ENCODE measurements around the gene VOPP1.

- TF ChIP-seq ZFX (CRISPR knock-in tag; IDR thresholded peaks at IDR 0.05) = no peak
- TF ChIP-seq ZNF24 (IDR thresholded peaks at IDR 0.05) = no peak
- no peak for TF ChIP-seq CTCF (IDR thresholded peaks at IDR 0.05 in 2 of 3, conservative IDR thresholded peaks at IDR 0.05 in 1 of 3; ENCODE audit: insufficient read depth in 2 of 3, low read depth in 1 of 3, low read length in 3 of 3)
- no peak for TF ChIP-seq ETS1 (conservative IDR thresholded peaks at IDR 0.05; ENCODE audit: control insufficient read depth, low read depth, low read length)
- no peak for TF ChIP-seq GATA2 (CRISPR knock-in tag; IDR thresholded peaks at IDR 0.05)
- TF ChIP-seq, protein P1, sequence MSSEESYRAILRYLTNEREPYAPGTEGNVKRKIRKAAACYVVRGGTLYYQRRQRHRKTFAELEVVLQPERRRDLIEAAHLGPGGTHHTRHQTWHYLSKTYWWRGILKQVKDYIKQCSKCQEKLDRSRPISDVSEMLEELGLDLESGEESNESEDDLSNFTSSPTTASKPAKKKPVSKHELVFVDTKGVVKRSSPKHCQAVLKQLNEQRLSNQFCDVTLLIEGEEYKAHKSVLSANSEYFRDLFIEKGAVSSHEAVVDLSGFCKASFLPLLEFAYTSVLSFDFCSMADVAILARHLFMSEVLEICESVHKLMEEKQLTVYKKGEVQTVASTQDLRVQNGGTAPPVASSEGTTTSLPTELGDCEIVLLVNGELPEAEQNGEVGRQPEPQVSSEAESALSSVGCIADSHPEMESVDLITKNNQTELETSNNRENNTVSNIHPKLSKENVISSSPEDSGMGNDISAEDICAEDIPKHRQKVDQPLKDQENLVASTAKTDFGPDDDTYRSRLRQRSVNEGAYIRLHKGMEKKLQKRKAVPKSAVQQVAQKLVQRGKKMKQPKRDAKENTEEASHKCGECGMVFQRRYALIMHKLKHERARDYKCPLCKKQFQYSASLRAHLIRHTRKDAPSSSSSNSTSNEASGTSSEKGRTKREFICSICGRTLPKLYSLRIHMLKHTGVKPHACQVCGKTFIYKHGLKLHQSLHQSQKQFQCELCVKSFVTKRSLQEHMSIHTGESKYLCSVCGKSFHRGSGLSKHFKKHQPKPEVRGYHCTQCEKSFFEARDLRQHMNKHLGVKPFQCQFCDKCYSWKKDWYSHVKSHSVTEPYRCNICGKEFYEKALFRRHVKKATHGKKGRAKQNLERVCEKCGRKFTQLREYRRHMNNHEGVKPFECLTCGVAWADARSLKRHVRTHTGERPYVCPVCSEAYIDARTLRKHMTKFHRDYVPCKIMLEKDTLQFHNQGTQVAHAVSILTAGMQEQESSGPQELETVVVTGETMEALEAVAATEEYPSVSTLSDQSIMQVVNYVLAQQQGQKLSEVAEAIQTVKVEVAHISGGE (CRISPR knock-in tag; IDR thresholded peaks at IDR 0.05) = no peak
- TF ChIP-seq ZNF175 (CRISPR knock-in tag; IDR thresholded peaks at IDR 0.05; ENCODE audit: low read depth) = no peak
- no peak for TF ChIP-seq ZNF263 (CRISPR knock-in tag; IDR thresholded peaks at IDR 0.05; ENCODE audit: borderline replicate concordance)
- TF ChIP-seq, protein P2, sequence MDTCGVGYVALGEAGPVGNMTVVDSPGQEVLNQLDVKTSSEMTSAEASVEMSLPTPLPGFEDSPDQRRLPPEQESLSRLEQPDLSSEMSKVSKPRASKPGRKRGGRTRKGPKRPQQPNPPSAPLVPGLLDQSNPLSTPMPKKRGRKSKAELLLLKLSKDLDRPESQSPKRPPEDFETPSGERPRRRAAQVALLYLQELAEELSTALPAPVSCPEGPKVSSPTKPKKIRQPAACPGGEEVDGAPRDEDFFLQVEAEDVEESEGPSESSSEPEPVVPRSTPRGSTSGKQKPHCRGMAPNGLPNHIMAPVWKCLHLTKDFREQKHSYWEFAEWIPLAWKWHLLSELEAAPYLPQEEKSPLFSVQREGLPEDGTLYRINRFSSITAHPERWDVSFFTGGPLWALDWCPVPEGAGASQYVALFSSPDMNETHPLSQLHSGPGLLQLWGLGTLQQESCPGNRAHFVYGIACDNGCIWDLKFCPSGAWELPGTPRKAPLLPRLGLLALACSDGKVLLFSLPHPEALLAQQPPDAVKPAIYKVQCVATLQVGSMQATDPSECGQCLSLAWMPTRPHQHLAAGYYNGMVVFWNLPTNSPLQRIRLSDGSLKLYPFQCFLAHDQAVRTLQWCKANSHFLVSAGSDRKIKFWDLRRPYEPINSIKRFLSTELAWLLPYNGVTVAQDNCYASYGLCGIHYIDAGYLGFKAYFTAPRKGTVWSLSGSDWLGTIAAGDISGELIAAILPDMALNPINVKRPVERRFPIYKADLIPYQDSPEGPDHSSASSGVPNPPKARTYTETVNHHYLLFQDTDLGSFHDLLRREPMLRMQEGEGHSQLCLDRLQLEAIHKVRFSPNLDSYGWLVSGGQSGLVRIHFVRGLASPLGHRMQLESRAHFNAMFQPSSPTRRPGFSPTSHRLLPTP (IDR thresholded peaks at IDR 0.05; ENCODE audit: borderline replicate concordance, extremely low read depth, insufficient read length) = no peak
- TF ChIP-seq NCOA2 (IDR thresholded peaks at IDR 0.05; ENCODE audit: partially characterized antibody in 2 of 2) = no peak
These were observed 23.2 kb upstream of the VOPP1 start for GRCh38 chr7:55595511-55595910.
